OCI-LY1 (cell line): ENCODE results near the gene RASGRF1.

Experiments
- CTCF ChIP-seq: fragments of 200-600 bp; sonication (generic), shearing (Covaris generic); IDR thresholded peaks from 2 replicates; pipeline ENCODE4 v1.5.1; 2017; ENCODE audit warnings: mild to moderate bottlenecking, antibody characterized with exemption, low read length, moderate library complexity, mixed read lengths
- EZH2 ChIP-seq: fragments of 200-600 bp; sonication (generic), shearing (Covaris generic); IDR thresholded peaks from 2 replicates; pipeline ENCODE4 v1.8.0; 2017; ENCODE audit warnings: borderline replicate concordance, mixed run types, mild to moderate bottlenecking, antibody characterized with exemption, low read length, moderate library complexity, mixed read lengths

GRCh38 chr15:78992416-78993256 is 97.9 kb downstream of the RASGRF1 start:
- no peak for TF ChIP-seq EZH2
- TF ChIP-seq CTCF: no peak
